Glutamatergic neuron (in vitro differentiated cells): ENCODE results near the gene RAB37. TPM values are rescaled to one million over a fixed set of nuclear protein-coding genes. Genes with fewer than 3 reads are reported as not detected.

Experiments used
- DNase-seq: peaks from one replicate; pipeline ENCODE4 v3.0.0; 2022
- H3K27ac Mint-ChIP-seq: one replicate; pipeline ENCODE4 v1.8.0; 2020; ENCODE audit warnings: mild to moderate bottlenecking, mixed read lengths, inconsistent platforms; ENCODE audit not compliant: unreplicated experiment
- H3K27me3 Mint-ChIP-seq: one replicate; pipeline ENCODE4 v1.8.0; 2020; ENCODE audit warnings: mild to moderate bottlenecking, moderate library complexity, mixed read lengths, inconsistent platforms; ENCODE audit not compliant: unreplicated experiment
- H3K36me3 Mint-ChIP-seq: one replicate; pipeline ENCODE4 v1.8.0; 2020; ENCODE audit warnings: mild to moderate bottlenecking, mixed read lengths, inconsistent platforms; ENCODE audit not compliant: unreplicated experiment
- H3K4me1 Mint-ChIP-seq: one replicate; pipeline ENCODE4 v1.8.0; 2020; ENCODE audit warnings: mild to moderate bottlenecking, low read depth, mixed read lengths, inconsistent platforms; ENCODE audit not compliant: unreplicated experiment
- H3K4me3 Mint-ChIP-seq: one replicate; pipeline ENCODE4 v1.8.0; 2020; ENCODE audit warnings: mild to moderate bottlenecking, mixed read lengths, inconsistent platforms; ENCODE audit not compliant: unreplicated experiment
- H3K9me3 Mint-ChIP-seq: one replicate; pipeline ENCODE4 v1.8.0; 2020; ENCODE audit warnings: mild to moderate bottlenecking, moderate library complexity, mixed read lengths, inconsistent platforms; ENCODE audit not compliant: unreplicated experiment
- CTCF ChIP-seq: fragments of 200-600 bp; sonication (generic); IDR thresholded peaks from one replicate; pipeline ENCODE4 v1.5.0; 2021; ENCODE audit not compliant: partially characterized antibody, unreplicated experiment
- total RNA-seq: library from RNA; stranded (reverse); fragmentation: NEBNext Ultra II Directional; extraction: Animal tissue kit (Norgen Biotek cat#: 25700); gene quantifications from one replicate; pipeline ENCODE4 v1.2.1, GENCODE V29; 2021; ENCODE audit not compliant: unreplicated experiment

RAB37 gene
- total RNA-seq, 1 donor from 2014 or later, result 2.1 TPM

DNA sequence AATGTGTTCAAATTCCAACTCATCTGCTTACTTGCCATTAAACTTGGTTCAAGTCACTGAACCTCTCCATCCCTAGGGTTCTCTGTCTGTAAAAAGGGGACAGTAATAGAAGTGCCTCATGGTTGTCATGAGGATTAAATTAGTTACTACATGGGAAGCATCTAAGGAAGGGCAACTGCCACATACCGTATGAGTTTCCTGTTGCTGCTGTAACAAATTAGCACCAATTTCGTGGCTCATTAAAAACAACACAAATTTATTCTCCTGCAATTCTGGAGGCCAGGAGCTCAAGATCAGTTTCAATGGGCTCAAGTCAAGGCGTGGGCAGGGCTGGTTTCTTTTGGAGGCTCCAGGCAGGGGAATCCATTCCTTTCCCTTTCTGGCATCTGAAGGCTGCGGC lies 43.0 kb upstream of the RAB37 start:
- Mint-ChIP-seq H3K36me3 (peaks cover 10% of the 10 kb centered on the region), H3K27ac (no peak overlapping the region), H3K4me3 (no peak overlapping the region), H3K9me3 (no peaks in the 10 kb centered on the region), H3K4me1 (no peaks in the 10 kb centered on the region), H3K27me3 (peaks cover 5% of the 10 kb centered on the region)
- no peak for DNase-seq
- no peak for TF ChIP-seq CTCF

DNA sequence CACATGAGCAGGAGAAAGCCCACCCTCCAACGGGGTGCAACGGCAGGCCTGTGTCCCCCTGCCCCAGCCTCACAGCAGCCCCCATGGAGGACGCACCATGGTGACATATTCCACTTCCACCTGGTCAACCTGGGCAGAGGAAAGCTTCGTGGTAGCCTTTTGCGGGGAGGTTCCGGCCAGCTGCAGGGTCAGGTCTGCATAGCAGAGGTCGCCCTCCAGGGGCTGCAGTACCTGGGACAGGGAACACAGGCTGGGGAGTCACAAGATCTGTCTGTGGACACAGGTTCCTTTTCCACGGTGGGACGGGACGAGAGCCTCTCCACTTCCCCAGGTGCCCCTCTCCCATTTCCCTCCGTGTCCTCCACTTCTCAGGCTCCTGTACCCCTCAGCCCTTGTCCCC lies 41.4 kb upstream of the RAB37 start:
- Mint-ChIP-seq H3K36me3 (peaks cover 10% of the 10 kb centered on the region), H3K27me3 (peaks cover 8% of the 10 kb centered on the region), H3K27ac (no peak overlapping the region), H3K4me1 (no peaks in the 10 kb centered on the region), H3K4me3 (no peak overlapping the region), H3K9me3 (peaks cover 3% of the 10 kb centered on the region)
- no peak for DNase-seq
- no peak for TF ChIP-seq CTCF

GRCh38 chr17:74697515-74697914 lies 39.5 kb upstream of the RAB37 start:
- no peak overlapping the region for H3K4me3 Mint-ChIP-seq
- H3K36me3 Mint-ChIP-seq, result peaks cover 10% of the 10 kb centered on the region
- H3K4me1 Mint-ChIP-seq, result no peaks in the 10 kb centered on the region
- H3K27ac Mint-ChIP-seq, result no peak overlapping the region
- no peak for TF ChIP-seq CTCF
- DNase-seq, result no peak
- H3K9me3 Mint-ChIP-seq, result peaks cover 3% of the 10 kb centered on the region
- peaks cover 8% of the 10 kb centered on the region for H3K27me3 Mint-ChIP-seq

- TF ChIP-seq CTCF, result no peak
- Mint-ChIP-seq H3K27me3 (peaks cover 8% of the 10 kb centered on the region), H3K27ac (no peak overlapping the region), H3K36me3 (peaks cover 5% of the 10 kb centered on the region), H3K4me3 (no peak overlapping the region), H3K9me3 (peaks cover 3% of the 10 kb centered on the region), H3K4me1 (no peaks in the 10 kb centered on the region)
- no peak for DNase-seq
Measured at GRCh38 chr17:74698069-74698468, 39.0 kb upstream of the RAB37 start.

GRCh38 chr17:74699236-74699635 lies 37.8 kb upstream of the RAB37 start:
- peaks cover 4% of the 10 kb centered on the region for H3K36me3 Mint-ChIP-seq
- H3K27me3 Mint-ChIP-seq, result peaks cover 8% of the 10 kb centered on the region
- no peak for TF ChIP-seq CTCF
- H3K4me1 Mint-ChIP-seq, result no peaks in the 10 kb centered on the region
- no peak overlapping the region for H3K4me3 Mint-ChIP-seq
- peaks cover 3% of the 10 kb centered on the region for H3K9me3 Mint-ChIP-seq
- no peak overlapping the region for H3K27ac Mint-ChIP-seq
- no peak for DNase-seq
